ENCODE data around the gene MUC2.

DNA sequence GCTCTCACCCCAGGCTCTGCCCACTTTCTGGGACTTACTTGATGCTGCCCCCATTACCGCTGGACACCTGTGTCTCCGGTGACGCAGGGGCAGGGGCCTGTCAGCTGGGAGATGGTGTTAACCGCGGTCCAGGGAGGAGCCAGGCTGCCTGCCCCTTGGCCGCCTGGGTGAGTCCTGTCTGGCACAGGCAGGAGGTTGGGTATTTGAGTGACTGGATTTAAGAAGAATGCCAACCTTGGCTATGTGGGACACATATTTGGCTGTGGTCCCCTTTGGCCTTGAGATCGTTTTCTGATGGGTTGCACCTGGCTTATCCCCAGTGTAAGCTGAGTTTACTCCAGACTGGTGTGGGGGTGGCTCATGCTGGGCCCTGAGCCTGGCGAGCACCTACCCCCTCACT, 40.7 kb upstream of the MUC2 start:
- no peak for TF ChIP-seq EZH2 (IDR thresholded peaks at IDR 0.05)
- TF ChIP-seq, protein P1, sequence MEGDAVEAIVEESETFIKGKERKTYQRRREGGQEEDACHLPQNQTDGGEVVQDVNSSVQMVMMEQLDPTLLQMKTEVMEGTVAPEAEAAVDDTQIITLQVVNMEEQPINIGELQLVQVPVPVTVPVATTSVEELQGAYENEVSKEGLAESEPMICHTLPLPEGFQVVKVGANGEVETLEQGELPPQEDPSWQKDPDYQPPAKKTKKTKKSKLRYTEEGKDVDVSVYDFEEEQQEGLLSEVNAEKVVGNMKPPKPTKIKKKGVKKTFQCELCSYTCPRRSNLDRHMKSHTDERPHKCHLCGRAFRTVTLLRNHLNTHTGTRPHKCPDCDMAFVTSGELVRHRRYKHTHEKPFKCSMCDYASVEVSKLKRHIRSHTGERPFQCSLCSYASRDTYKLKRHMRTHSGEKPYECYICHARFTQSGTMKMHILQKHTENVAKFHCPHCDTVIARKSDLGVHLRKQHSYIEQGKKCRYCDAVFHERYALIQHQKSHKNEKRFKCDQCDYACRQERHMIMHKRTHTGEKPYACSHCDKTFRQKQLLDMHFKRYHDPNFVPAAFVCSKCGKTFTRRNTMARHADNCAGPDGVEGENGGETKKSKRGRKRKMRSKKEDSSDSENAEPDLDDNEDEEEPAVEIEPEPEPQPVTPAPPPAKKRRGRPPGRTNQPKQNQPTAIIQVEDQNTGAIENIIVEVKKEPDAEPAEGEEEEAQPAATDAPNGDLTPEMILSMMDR (IDR thresholded peaks at IDR 0.05): no peak
- no peak for TF ChIP-seq EZH2phosphoT487 (IDR thresholded peaks at IDR 0.05)
